ENCODE measurements around the gene UBTF.

The UBTF gene

DNA sequence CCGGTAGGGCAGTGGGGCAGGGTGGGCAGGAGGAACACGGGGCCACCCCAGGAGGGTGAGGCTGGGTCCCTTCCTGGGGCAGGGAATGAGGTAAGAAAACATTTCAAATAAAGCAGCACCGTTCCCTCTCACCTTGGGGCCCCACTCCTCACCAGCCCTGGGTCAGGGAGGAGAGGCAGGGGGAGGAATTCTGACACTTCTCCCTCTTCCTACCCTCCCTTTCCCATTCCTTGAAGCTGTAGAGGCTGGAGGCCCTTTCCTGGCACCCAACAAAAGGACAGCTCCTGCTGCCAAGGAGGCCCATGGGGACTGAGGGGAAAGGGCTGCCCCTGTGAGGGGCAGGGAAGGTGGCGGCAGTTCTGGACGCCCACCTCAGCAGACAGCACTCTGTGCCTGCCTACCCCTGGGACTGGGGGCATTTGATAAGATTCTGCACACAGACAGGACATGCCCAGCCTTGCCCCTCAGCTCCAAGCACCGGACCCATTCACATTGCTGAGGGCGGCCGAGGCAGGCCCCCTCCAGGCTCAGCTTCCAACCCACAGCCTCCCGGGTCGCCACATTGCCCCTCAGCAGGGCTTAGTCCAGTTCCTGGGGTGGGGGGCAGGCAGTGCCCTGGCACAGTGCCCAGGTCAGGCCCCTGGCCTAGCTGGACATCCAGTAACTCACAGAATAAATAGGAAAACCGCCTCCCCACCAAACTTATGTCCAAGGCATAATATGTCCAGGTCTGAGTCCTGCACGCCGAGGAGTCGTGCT, 26.0 kb downstream of the UBTF start:
- DNase-seq: no peak

DNA sequence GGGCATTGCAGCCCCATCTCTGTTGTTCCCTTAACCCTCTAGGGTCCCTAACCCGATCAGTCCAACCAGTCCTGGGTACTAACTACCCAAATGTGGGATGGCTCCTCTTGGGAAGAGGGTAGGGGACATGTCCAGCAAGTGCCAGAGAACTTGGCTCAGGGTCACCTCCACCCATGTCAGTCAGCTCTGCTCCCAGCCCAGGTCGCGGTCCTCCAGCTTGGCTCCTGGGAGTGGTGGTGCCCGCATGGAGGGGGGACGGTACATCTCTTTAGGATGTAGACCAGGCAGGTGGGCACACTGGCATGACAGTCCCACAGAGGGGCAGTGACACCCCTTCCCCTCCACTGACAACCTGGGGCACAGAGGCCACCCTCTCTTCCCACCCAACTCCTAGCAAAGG, 26.7 kb downstream of the UBTF start:
- no peak for DNase-seq

DNA sequence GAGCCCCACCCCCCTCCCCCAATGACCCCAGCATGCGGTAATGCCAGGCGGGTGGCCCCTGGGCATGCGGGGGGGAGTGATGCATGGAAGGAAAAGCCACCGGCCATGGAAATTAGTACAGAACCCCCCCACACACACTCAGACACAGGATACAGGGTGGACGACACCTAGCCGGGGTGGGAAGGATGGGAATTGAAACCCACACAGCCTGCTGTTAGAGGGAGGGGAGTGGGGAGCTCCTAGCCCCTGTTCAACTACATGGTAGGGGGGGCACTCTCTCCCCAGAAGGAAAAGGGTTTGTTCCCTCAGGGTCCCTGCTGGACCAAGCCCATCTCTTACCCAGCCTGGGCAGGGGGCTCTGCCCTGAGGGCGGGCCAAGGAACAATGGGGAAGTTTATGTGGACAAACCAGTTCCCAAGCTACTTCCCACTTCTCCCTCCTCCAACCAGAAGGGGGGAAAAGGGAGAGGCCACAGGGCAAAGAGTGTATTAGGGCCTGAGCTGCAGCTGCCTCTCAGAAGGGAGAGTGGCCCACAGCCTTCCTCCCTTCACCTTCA, 27.5 kb downstream of the UBTF start:
- DNase-seq: no peak

DNA sequence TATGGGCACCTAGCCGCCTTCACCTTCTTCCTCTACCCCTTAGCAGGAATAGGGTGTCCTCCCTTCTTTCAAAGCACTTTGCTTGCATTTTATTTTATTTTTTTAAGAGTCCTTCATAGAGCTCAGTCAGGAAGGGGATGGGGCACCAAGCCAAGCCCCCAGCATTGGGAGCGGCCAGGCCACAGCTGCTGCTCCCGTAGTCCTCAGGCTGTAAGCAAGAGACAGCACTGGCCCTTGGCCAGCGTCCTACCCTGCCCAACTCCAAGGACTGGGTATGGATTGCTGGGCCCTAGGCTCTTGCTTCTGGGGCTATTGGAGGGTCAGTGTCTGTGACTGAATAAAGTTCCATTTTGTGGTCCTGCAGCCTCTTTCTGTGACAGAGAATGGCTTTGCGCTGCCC, 28.1 kb downstream of the UBTF start:
- no peak for DNase-seq

- DNase-seq: no peak
These were observed 29.0 kb downstream of the UBTF start for GRCh38 chr17:44190481-44190880.

- DNase-seq: no peak
These were observed 30.7 kb downstream of the UBTF start for GRCh38 chr17:44188576-44189403.

- peak; percentile 34 for DNase-seq
These were observed 32.2 kb downstream of the UBTF start for GRCh38 chr17:44187131-44187899.

DNA sequence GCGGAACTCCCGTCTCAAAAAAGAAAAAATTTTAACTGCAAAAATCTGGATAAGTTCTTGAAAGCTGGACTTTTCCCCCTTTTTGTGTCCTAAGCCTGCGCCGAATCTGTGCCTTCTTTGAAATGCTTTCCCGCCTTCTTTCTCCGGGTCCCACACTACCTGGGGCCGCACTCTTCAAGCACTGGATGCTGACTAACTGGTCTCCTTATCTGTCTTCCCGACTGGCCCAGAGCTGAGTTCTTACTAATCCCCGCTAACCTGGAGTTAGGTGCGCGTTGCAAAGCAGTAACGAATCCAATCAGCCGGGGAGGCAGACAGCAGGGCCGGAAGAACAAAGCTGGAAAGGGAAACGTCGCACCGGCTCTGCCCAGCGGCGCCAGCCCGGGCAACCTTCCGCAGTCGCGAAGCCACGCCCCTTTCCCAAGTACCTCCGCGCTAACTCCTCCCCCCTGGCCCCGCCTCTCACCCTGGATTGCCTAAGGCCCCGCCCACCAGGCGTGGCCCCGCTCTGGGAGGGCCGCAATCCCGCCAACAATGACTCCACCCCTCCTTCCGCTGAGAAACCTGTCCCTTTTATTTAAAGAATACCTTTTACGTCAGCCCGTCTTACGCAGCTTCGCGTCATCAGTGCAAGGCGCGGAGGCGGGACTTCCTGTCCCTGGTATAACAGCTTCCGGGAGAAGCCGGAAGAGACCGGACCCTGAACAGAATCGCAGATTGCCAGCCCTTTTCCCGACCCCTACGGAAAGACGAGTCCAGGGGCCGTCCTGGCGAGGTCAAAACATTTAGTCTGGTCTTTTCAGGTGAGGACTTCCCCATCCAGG, 33.0 kb downstream of the UBTF start, which contains the start of gene TMUB2:
TMUB2 (plus strand) TSS at position 666 of the 824 bp plus-strand sequence. CDS start 737 bp downstream, outside the sequence.
- DNase-seq: peak; percentile 99

DNA sequence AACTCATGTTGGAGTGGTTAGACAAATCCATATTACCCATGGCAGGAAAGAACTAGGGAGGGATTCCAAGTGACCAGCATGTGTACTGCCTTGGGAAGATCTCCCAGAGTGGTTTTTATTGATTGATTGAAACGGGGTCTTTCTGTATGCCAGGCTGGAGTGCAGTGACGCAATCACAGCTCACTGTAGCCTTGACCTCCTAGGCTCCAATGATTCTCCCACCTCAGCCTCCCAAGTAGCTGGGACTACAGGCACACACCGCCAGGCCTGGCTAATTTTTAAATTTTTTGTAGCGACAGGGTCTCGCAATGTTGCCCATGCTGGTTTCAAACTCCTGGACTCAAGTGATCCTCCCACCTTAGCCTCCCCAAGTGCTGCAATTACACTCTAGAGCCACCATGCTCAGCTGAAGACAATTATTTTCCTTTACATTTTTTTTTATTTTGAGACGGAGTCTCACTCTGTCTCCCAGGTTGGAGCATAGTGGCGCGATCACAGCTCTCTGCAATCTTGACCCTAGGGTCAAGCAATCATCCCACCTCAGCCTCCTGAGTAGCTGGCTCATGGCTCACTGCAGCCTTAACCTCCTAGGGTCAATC, 35.2 kb downstream of the UBTF start:
- DNase-seq: no peak

DNA sequence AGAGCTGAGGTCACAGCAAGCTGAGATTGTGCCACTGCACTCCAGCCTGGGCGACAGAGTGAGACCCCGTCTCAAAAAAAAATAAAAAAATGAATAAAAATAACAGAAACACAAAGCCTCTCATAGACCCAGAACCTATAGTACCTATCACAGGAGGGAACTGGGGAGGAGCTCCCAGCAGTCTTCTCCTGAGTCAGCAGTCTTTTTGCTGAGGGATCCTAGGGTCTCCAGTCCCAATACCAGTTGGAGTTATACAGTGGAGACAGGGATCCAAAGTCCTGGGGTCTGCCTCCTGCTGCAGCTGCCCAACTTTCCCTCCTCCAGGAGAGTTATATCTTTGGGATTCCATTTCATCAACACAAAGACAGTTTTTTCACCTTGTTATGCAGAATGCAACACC, 36.5 kb downstream of the UBTF start:
- DNase-seq: no peak

DNA sequence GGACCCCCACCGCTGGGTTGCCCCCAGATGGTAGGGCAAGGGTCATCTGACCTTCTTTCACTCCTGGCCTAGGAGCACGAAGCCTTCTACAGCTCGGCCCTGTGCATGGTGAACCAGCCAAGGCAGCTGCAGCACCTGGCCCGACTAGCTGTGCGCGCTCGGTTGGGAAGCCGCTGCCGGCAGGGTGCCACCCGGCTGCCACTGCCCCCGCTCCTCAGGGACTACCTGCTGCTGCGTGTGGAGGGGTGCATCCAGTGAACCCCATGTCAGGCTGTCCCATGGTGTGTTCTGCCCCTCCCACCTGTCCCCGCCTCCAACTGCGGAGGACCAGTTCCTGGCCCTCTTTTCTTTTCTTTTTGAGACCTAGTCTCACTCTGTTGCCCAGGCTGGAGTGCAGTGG, 41.3 kb downstream of the UBTF start:
- DNase-seq: no peak

GRCh38 chr17:44177640-44178039, 41.8 kb downstream of the UBTF start:
- DNase-seq: no peak

- no peak for DNase-seq
These were observed 42.6 kb downstream of the UBTF start for GRCh38 chr17:44176671-44177501.

GRCh38 chr17:44176257-44176656, 43.2 kb downstream of the UBTF start:
- no peak for DNase-seq

DNA sequence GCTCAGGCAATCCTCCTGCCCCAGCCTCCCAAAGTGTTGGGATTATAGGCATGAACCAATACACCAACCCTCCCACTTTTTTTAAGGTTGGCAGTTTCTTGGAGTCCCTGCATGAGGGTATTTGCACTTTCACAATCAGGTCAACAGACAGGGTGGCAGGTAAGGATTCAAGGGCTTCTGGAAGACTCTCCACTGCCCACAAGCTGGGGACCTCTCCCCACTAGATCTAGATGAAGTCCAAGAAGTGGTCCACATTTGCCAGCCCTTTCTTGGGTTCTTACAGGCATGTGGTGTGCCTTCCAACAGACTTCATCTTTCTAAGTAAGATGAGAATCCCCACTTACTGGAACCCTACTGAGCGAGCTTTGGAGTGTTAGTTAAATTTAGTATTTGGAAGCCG, 45.0 kb downstream of the UBTF start:
- DNase-seq: no peak

DNA sequence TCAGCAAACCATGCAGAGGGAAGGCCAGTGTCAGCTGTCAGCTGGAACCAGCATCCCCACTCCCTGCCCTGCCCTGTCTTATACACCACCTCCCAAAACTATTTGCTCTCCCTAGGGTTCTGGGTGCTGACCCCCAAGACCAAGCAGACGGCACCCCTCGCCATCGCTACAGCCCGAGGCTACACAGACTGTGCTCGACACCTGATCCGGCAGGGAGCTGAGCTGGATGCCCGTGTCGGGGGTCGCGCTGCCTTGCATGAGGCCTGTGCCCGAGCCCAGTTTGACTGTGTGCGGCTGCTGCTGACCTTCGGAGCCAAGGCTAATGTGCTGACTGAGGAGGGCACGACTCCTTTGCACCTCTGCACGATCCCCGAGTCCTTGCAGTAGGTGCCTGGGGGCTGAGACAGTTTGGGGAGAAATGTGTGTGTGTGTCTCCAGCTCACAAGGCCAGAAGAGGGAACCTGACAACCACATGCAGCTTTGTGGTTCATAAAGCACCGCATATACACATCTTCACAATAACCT, 47.5 kb downstream of the UBTF start:
- no peak for DNase-seq

DNA sequence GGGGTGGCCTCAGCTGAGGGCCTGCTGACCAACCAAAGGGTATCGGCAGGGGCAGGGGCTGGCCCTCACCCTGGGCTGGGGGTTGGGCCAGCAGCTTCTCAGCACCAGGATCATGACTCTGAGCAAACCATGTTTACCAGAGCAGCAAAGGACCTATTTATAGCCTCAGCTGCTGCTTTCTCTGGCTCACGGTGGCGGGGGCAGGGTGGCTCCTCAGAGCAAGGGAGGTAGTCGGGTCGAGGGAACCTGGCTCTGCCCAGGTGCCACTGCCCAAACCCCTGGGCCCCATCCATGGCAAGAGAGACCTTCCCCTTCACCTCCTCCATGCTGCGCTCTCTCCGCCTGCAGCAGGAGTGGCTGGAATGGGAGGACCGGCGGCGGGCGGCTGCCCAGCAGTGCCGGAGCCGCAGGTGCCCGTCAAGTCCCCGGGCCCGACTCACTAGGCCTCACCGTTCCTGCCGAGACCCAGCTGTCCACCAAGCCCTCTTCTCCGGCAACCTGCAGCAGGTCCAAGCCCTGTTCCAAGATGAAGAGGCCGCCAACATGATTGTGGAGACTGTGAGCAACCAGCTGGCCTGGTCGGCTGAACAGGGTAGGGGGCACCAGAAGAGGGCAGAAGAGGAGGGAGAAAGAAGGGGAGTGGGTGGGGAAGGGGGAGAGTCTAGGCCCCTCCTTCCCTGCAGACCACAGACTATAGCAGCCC, 48.8 kb downstream of the UBTF start, which contains the start of gene ASB16:
ASB16 (plus strand) TSS at position 206 of the 703 bp plus-strand sequence; CDS start at position 292, 86 bp downstream.
- DNase-seq: peak; percentile 24

DNA sequence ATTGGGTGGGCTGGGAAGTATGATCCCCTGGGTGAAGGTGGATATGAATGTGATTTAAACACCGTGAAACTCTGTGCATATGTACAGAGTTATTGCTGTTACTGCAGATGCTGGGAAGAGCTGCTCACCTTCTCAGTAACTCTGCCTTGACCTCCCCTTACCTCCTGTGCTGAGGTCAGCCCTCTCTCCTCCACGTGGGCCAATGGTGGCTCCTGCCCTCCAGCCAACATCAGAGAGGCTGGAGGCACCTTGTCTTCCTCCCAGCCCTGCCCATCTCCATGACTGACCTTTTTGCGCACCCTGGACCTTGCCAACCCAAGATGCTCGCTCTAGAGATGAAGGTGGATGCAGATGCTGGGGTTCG, 49.4 kb downstream of the UBTF start:
- no peak for DNase-seq

DNA sequence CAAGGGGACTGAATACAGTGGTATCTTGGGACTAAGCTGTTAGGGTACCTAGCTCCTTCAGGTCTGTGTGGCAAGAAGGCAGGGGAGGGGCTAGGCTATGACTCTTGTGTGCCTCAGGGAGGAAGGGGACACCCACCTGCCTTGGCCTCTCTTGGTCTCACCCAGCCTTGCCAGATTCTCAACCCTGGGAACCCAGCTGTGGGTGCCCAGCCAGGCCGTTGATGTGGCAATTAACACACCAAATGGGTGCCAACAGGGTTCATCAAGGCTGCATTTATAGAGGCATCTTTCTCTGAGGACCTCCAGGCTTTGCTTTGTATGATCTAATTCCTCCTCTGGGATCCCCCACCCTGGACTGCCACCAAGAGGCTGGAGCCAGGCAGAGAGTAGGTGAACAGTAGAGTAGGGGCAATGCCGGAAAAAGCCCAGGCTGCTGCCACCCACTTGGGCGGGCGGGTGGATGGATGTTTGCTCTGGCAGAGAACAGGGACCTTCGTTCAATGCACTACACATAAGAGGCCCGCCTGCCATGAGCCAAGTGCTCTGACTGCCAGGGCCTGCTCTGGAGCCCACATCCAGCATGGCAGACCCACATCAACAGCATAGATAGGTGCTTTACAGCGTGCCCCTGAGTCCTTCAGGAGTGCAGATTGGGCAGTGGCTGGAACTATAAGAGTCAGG, 52.2 kb downstream of the UBTF start:
- no peak for DNase-seq
